ENCODE data around the gene RASGRF1.

The RASGRF1 gene

DNA sequence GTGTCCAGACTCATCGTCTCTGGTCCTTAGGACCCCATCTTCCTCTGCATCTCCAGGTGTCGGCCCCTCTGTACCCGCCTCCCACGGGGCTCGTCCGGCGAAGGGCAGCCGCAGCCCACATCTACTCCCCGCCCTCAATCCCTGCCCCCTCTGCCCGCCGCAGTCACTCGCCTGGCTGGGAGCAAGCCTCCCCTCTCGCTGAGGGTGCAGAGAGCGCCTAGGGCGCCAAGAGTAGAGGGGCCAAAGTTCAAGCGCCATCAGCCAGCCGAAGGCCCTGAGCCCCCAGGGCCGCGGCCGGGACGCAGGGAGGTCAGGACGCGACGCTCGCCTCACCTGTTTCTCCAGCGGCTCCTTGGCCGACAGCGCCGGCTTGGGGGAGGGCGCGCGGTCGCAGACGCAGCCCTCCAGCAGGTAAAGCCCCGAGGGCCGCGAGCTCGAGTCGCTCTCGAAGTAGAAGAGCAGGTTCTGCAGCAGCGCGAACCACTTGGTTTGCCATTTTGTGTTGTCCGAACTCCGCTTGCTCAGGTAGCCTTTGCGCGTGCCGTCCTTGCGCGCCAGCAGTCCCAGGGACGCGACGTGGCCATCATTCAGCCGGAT is 592 bp downstream of the RASGRF1 start:
- no peak overlapping the region for H3K4me3 ChIP-seq (ENCODE audit: control insufficient read depth, low read depth, low read length)
- TF ChIP-seq, protein P1, sequence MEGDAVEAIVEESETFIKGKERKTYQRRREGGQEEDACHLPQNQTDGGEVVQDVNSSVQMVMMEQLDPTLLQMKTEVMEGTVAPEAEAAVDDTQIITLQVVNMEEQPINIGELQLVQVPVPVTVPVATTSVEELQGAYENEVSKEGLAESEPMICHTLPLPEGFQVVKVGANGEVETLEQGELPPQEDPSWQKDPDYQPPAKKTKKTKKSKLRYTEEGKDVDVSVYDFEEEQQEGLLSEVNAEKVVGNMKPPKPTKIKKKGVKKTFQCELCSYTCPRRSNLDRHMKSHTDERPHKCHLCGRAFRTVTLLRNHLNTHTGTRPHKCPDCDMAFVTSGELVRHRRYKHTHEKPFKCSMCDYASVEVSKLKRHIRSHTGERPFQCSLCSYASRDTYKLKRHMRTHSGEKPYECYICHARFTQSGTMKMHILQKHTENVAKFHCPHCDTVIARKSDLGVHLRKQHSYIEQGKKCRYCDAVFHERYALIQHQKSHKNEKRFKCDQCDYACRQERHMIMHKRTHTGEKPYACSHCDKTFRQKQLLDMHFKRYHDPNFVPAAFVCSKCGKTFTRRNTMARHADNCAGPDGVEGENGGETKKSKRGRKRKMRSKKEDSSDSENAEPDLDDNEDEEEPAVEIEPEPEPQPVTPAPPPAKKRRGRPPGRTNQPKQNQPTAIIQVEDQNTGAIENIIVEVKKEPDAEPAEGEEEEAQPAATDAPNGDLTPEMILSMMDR (conservative IDR thresholded peaks at IDR 0.05; ENCODE audit: control insufficient read depth, insufficient read depth, low read depth, low read length) = no peak
- DNase-seq (ENCODE audit: low read depth) = peak; percentile 5

GRCh38 chr15:79089331-79089889 is 1.2 kb downstream of the RASGRF1 start:
- TF ChIP-seq, protein P1 (conservative IDR thresholded peaks at IDR 0.05; ENCODE audit: control insufficient read depth, insufficient read depth, low read depth, low read length) = no peak
- H3K4me3 ChIP-seq (ENCODE audit: control insufficient read depth, low read depth, low read length) = no peak overlapping the region
- DNase-seq (ENCODE audit: low read depth) = no peak

- no peak overlapping the region for H3K4me3 ChIP-seq (ENCODE audit: control insufficient read depth, low read depth, low read length)
- no peak for DNase-seq (ENCODE audit: low read depth)
- TF ChIP-seq, protein P1 (conservative IDR thresholded peaks at IDR 0.05; ENCODE audit: control insufficient read depth, insufficient read depth, low read depth, low read length) = no peak
Measured at GRCh38 chr15:79088426-79089205, 2.0 kb downstream of the RASGRF1 start.

- no peak overlapping the region for H3K4me3 ChIP-seq (ENCODE audit: control insufficient read depth, low read depth, low read length)
- TF ChIP-seq, protein P1 (conservative IDR thresholded peaks at IDR 0.05; ENCODE audit: control insufficient read depth, insufficient read depth, low read depth, low read length) = no peak
- DNase-seq (ENCODE audit: low read depth) = no peak
Measured at GRCh38 chr15:79086814-79087213, 3.8 kb downstream of the RASGRF1 start.

DNA sequence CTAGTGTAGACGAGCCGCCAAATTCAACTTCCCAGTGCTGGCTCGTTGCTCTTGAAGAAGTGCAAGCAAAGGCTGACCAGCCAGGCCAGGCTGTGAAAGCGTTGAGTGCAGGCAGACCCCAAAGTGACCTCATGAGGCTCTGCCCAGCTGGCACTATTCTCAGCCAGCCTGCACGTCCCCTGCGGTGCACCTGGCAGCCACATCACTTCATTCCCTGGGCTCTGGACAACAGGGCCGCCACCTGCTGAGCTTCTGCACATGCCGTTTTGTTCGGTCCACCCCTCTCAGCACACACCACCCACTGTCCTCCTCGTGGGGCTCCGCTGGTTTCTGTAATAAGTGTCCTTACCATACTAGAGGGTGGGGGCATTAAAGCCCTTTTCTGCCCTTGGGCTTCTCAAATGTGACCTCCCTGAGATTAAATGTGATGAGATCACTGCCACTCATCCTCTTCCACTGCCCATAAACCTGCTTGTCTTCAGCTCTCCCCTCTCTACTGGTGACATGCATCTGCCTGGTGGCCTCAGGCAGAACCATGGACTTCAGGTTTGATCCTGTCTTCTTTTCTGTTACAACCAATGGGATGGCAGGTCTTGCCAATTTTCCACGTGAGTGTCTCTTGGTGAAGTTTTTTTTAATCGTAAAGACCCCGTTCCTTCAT is 6.1 kb downstream of the RASGRF1 start:
- no peak overlapping the region for H3K4me3 ChIP-seq (ENCODE audit: control insufficient read depth, low read depth, low read length)
- TF ChIP-seq, protein P1 (conservative IDR thresholded peaks at IDR 0.05; ENCODE audit: control insufficient read depth, insufficient read depth, low read depth, low read length) = no peak
- DNase-seq (ENCODE audit: low read depth) = no peak

- TF ChIP-seq, protein P1 (conservative IDR thresholded peaks at IDR 0.05; ENCODE audit: control insufficient read depth, insufficient read depth, low read depth, low read length) = no peak
- no peak overlapping the region for H3K4me3 ChIP-seq (ENCODE audit: control insufficient read depth, low read depth, low read length)
- no peak for DNase-seq (ENCODE audit: low read depth)
Measured at GRCh38 chr15:79083154-79083553, 7.4 kb downstream of the RASGRF1 start.

All from fibroblast of mammary gland (primary cell).